ENCODE data around the gene DIAPH3.

GRCh38 chr13:59978862-59979261 is 184.9 kb downstream of the DIAPH3 start:
- TF ChIP-seq TAF1 (IDR thresholded peaks at IDR 0.05; ENCODE audit: borderline replicate concordance, low read depth, low read length) = no peak
- TF ChIP-seq POLR2A (IDR thresholded peaks at IDR 0.05; ENCODE audit: low read depth, low read length) = no peak

All from GM12892 (cell line).